Esophagus squamous epithelium (tissue), 5 donors: ENCODE data around the gene ARMC5. TPM values are rescaled to one million over a fixed set of nuclear protein-coding genes. Genes with fewer than 3 reads are reported as not detected.
"Not testable (repeated sequence)": the region's sequence is repeated elsewhere in the genome, so short reads cannot be mapped to it uniquely, and the experiment has no call there.

Experiments used
- DNase-seq: peaks from one replicate; lab custom pipeline; 2025; lab: John Stamatoyannopoulos, UW
- H3K27ac ChIP-seq, 4 donors: fragments of 200-600 bp; sonication (generic); one replicate each; pipeline ENCODE4 v1.5.1; 2016 to 2019; ENCODE audit warnings: mild to moderate bottlenecking in 1 of 4
- H3K27me3 ChIP-seq, 4 donors: fragments of 200-600 bp; sonication (generic); 1 replicate in 3 of 4; 2 replicates in 1 of 4; pipeline versions ENCODE4 v1.5.1 to v1.6.0; 2017 to 2021; ENCODE audit warnings: antibody characterized with exemption in 1 of 4
- H3K36me3 ChIP-seq, 3 donors: fragments of 200-600 bp; sonication (generic); one replicate each; pipeline ENCODE4 v1.5.1; 2016 to 2019
- H3K4me1 ChIP-seq, 3 donors: fragments of 200-600 bp; sonication (generic); one replicate each; pipeline ENCODE4 v1.5.1; 2017 to 2019
- H3K4me3 ChIP-seq, 4 donors: fragments of 200-600 bp; sonication (generic); 1 replicate in 3 of 4; 2 replicates in 1 of 4; pipeline ENCODE4 v1.5.1; 2016 to 2019; ENCODE audit warnings: mild to moderate bottlenecking in 2 of 4, moderate library complexity in 1 of 4
- H3K9me3 ChIP-seq, 3 donors: fragments of 200-600 bp; sonication (generic); one replicate each; pipeline ENCODE4 v1.5.1; 2016 to 2019
- POLR2A ChIP-seq, 4 donors: fragments of 450-650 bp; IDR thresholded peaks; one replicate each; pipeline ENCODE4 v1.6.1; 2017; ENCODE audit warnings: antibody characterized with exemption in 4 of 4, mild to moderate bottlenecking in 4 of 4, moderate library complexity in 3 of 4
- WGBS, 2 donors: methylation state at CpG; one replicate each; pipeline ENCODE4 v1.1.5; 2018; 5-methylcytosine and 5-hydroxymethylcytosine counted together
- intact Hi-C: fragments of 100-400 bp; cut with DNase I; formaldehyde crosslinking; loops from one replicate; pipeline ENCODE4 v1.15.0; 2022
- total RNA-seq, 4 donors: library from RNA; depleted of rRNA; stranded (reverse); fragments of >200 nt; gene quantifications; one replicate each; pipeline ENCODE4 v1.1.0, GENCODE V29; 2016
- TF ChIP-seq, protein P1 (sequence below), 6 experiments: fragments of 450-650 bp in 4 of 6; fragments of 200-600 bp in 2 of 6; sonication (generic) in 2 of 6; IDR thresholded peaks; one replicate each; pipeline ENCODE4 v1.5.1; 2016 to 2019; ENCODE audit warnings: antibody characterized with exemption in 6 of 6, mild to moderate bottlenecking in 4 of 6, moderate library complexity in 4 of 6
- donor health status: DM: yes; HTN: yes; CAD: no.

ARMC5 gene
- total RNA-seq, 4 donors from 2014 or later, result 5.9 to 14.8 (median 9.7) TPM

DNA sequence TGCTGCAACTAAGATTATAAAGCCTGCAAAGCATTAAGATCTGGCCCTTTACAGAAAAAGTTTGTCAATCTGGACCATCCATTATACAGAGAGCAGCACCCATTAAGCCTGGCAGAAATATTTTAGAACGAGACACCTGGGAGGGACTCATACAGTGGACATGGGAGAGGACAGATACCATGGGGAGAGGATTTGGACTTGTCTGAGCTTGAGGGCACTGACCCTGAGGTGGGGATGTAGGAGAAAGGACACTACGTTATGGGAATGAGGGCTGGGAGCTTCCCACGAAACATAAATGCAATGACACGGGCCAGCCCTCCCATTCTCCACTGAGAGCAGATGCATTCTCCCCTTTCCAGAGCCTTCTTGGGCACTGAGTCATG lies 42.7 kb downstream of the ARMC5 start:
- peaks cover 6 to 12% (median 7%) of the 10 kb centered on the region in 3 donors for H3K4me1 ChIP-seq

GRCh38 chr16:31502981-31503380 lies 43.7 kb downstream of the ARMC5 start:
- TF ChIP-seq, protein P1, sequence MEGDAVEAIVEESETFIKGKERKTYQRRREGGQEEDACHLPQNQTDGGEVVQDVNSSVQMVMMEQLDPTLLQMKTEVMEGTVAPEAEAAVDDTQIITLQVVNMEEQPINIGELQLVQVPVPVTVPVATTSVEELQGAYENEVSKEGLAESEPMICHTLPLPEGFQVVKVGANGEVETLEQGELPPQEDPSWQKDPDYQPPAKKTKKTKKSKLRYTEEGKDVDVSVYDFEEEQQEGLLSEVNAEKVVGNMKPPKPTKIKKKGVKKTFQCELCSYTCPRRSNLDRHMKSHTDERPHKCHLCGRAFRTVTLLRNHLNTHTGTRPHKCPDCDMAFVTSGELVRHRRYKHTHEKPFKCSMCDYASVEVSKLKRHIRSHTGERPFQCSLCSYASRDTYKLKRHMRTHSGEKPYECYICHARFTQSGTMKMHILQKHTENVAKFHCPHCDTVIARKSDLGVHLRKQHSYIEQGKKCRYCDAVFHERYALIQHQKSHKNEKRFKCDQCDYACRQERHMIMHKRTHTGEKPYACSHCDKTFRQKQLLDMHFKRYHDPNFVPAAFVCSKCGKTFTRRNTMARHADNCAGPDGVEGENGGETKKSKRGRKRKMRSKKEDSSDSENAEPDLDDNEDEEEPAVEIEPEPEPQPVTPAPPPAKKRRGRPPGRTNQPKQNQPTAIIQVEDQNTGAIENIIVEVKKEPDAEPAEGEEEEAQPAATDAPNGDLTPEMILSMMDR (IDR thresholded peaks at IDR 0.05), result no peak
- no peak for TF ChIP-seq POLR2A (IDR thresholded peaks at IDR 0.05)
- no peak for DNase-seq
- peaks cover 14 to 21% (median 14%) of the 10 kb centered on the region in 3 donors for H3K4me1 ChIP-seq
- intact Hi-C loops, result no loop called here
- no peaks in the 10 kb centered on the region for H3K27me3 ChIP-seq
- no peak overlapping the region for H3K4me3 ChIP-seq
- H3K9me3 ChIP-seq, result no peaks in the 10 kb centered on the region
- H3K27ac ChIP-seq, result no peak overlapping the region
- peaks cover 0 to 54% (median 0%) of the 10 kb centered on the region in 3 donors for H3K36me3 ChIP-seq

More for the DNA sequence above, 42.7 kb downstream of the ARMC5 start:
- intact Hi-C loops, result no loop called here
- Histone ChIP-seq H3K27me3 (no peaks in the 10 kb centered on the region), H3K36me3 (peaks cover 0 to 64% (median 2%) of the 10 kb centered on the region in 3 donors), H3K9me3 (no peaks in the 10 kb centered on the region), H3K27ac (no peak overlapping the region), H3K4me3 (no peak overlapping the region)
- 84 to 85% methylated on average over 4 of the region's 4 CpGs for WGBS, 2 donors
- DNase-seq, result no peak
- no peak for TF ChIP-seq POLR2A (IDR thresholded peaks at IDR 0.05)
- TF ChIP-seq, protein P1 (IDR thresholded peaks at IDR 0.05), result no peak

DNA sequence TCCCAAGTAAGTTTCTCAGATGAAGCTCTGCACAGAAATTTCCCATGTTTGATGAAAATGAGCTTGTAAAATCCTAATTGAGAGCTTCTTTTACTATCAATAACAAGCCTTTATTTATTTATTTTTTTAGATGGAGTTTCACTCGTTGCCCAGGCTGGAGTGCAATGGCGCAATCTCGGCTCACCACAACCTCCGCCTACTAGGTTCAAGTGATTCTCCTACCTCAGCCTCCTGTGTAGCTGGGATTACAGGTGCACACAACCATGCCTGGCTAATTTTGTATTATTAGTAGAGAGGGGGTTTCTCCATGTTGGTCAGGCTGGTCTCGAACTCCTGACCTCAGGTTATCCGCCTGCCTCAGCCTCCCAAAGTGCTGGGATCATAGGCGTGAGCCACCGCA lies 44.3 kb downstream of the ARMC5 start:
- H3K27me3 ChIP-seq, H3K27ac ChIP-seq, H3K9me3 ChIP-seq, H3K4me3 ChIP-seq, DNase-seq, intact Hi-C loops: not testable (repeated sequence)
- Histone ChIP-seq H3K4me1 (peaks cover 14 to 21% (median 14%) of the 10 kb centered on the region in 3 donors), H3K36me3 (peaks cover 0 to 48% (median 0%) of the 10 kb centered on the region in 3 donors)
- WGBS, 2 donors, result 91% methylated on average over 7 to 8 of the region's 8 CpGs

DNA sequence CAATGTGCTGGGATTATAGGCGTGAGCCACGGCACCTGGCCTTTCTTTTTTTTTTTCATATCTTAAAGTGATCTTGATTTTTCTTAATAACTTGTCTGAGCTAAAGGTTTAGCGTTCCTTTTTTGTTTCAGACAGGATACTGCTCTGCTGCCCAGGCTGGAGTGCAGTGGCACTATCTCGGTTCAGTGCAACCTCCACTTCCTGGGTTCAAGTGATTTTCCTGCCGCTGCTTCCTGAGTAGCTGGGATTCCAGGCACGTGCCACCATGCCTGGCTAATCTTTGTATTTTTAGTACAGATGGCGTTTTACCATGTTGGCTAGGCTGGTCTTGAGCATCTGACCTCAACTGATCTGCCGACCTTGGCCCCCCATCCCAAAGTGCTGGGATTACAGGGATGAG lies 44.9 kb downstream of the ARMC5 start:
- no peaks in the 10 kb centered on the region for H3K9me3 ChIP-seq
- H3K27me3 ChIP-seq, result no peaks in the 10 kb centered on the region
- WGBS, 2 donors, result 66 to 85% methylated on average over 5 to 8 of the region's 8 CpGs
- no peak overlapping the region for H3K4me3 ChIP-seq
- no peak for DNase-seq
- no peak for TF ChIP-seq POLR2A (IDR thresholded peaks at IDR 0.05)
- TF ChIP-seq, protein P1 (IDR thresholded peaks at IDR 0.05), result no peak
- no peak overlapping the region for H3K27ac ChIP-seq
- H3K4me1 ChIP-seq, result peaks cover 14 to 27% (median 18%) of the 10 kb centered on the region in 3 donors
- peaks cover 0 to 42% (median 0%) of the 10 kb centered on the region in 3 donors for H3K36me3 ChIP-seq
- intact Hi-C loops, result no loop called here

GRCh38 chr16:31505483-31505882 lies 46.2 kb downstream of the ARMC5 start:
- peaks cover 0 to 29% (median 0%) of the 10 kb centered on the region in 3 donors for H3K36me3 ChIP-seq
- H3K27me3 ChIP-seq, result no peaks in the 10 kb centered on the region
- intact Hi-C loops, result no loop called here
- WGBS, 2 donors, result 48 to 70% methylated on average over 4 of the region's 4 CpGs
- DNase-seq, result no peak
- H3K9me3 ChIP-seq, result no peaks in the 10 kb centered on the region
- TF ChIP-seq POLR2A (IDR thresholded peaks at IDR 0.05), result no peak
- TF ChIP-seq, protein P1 (IDR thresholded peaks at IDR 0.05), result no peak
- no peak overlapping the region for H3K4me3 ChIP-seq
- peaks cover 14 to 38% (median 25%) of the 10 kb centered on the region in 3 donors for H3K4me1 ChIP-seq
- no peak overlapping the region for H3K27ac ChIP-seq

- 2% methylated on average over 5 to 9 of the region's 12 CpGs for WGBS, 2 donors
- H3K4me3 ChIP-seq, result peak overlapping the region; percentile 73 to 99 (median 94)
- intact Hi-C loops, result no loop called here
Observed at GRCh38 chr16:31507617-31507928, 48.3 kb downstream of the ARMC5 start.

More at GRCh38 chr16:31507617-31507928, 48.3 kb downstream of the ARMC5 start:
- no peak for TF ChIP-seq POLR2A (IDR thresholded peaks at IDR 0.05)
- TF ChIP-seq, protein P1 (IDR thresholded peaks at IDR 0.05), result no peak
- Histone ChIP-seq H3K4me1 (peaks cover 14 to 38% (median 25%) of the 10 kb centered on the region in 3 donors), H3K9me3 (no peaks in the 10 kb centered on the region), H3K27me3 (no peaks in the 10 kb centered on the region), H3K36me3 (peaks cover 0 to 25% (median 0%) of the 10 kb centered on the region in 3 donors), H3K27ac (peak overlapping the region; percentile 91 to 97 (median 94))
- DNase-seq, result no peak
